Activated CD8-positive, alpha-beta T cell treated with anti-CD3 and anti-CD28 coated beads for 36 hours (primary cell): ENCODE results near the gene EMB. TPM values are rescaled to one million over a fixed set of nuclear protein-coding genes. Genes with fewer than 3 reads are reported as not detected.
"Not testable (repeated sequence)": the region's sequence is repeated elsewhere in the genome, so short reads cannot be mapped to it uniquely, and the experiment has no call there.

Experiments
- ATAC-seq: fragments of 200-7000 bp; cut with Tn5 transposase; one replicate; pipeline ENCODE4 v1.10.0; 2021; ENCODE audit warnings: mild to moderate bottlenecking, moderate library complexity
- CTCF ChIA-PET: fragments of 350-600 bp; sonication (Branson Sonifier 250); formaldehyde crosslinking; loops from one replicate; lab custom pipeline; 2021; ENCODE audit warnings: antibody characterized with exemption; lab: Charles Lee
- POLR2A ChIA-PET: fragments of 350-600 bp; sonication (Branson Sonifier 250); formaldehyde crosslinking; loops from one replicate; lab custom pipeline; 2021; ENCODE audit warnings: antibody characterized with exemption; lab: Charles Lee
- DNase-seq: peaks from one replicate; pipeline ENCODE4 v3.0.0-alpha.2; 2020
- H3K27ac Mint-ChIP-seq: one replicate; pipeline ENCODE4 v1.8.0; 2021; ENCODE audit warnings: mild to moderate bottlenecking, mixed read lengths
- H3K27me3 Mint-ChIP-seq: one replicate; pipeline ENCODE4 v1.8.0; 2021; ENCODE audit warnings: mixed read lengths
- H3K36me3 Mint-ChIP-seq: one replicate; pipeline ENCODE4 v1.8.0; 2021; ENCODE audit warnings: low read depth, mixed read lengths
- H3K4me1 Mint-ChIP-seq: one replicate; pipeline ENCODE4 v1.8.0; 2021; ENCODE audit warnings: low read depth, mixed read lengths
- H3K4me3 Mint-ChIP-seq: one replicate; pipeline ENCODE4 v1.8.0; 2021; ENCODE audit warnings: mild to moderate bottlenecking, moderate library complexity, mixed read lengths
- H3K9me3 Mint-ChIP-seq: one replicate; pipeline ENCODE4 v1.8.0; 2021; ENCODE audit warnings: mixed read lengths
- CTCF ChIP-seq: fragments of 200-600 bp; IDR thresholded peaks from one replicate; pipeline ENCODE4 v1.8.0; 2022; ENCODE audit warnings: antibody characterized with exemption, mild to moderate bottlenecking
- intact Hi-C: fragments of 100-400 bp; cut with micrococcal nuclease; formaldehyde crosslinking; loops from one replicate; pipeline ENCODE4 v1.10.0; 2022
- total RNA-seq, 2 experiments: library from RNA; stranded (reverse); gene quantifications; one replicate each; pipeline ENCODE4 v1.2.3, GENCODE V29; 2021

EMB gene
- total RNA-seq, 2 experiments from 2014 or later, result 55.7 to 67.1 TPM

- intact Hi-C loops, result no loop called here
- H3K27ac Mint-ChIP-seq, result no peak overlapping the region
- H3K4me1 Mint-ChIP-seq, result peaks cover 25% of the 10 kb centered on the region
- H3K27me3 Mint-ChIP-seq, result no peaks in the 10 kb centered on the region
- ATAC-seq (no peak), DNase-seq (no peak)
- H3K4me3 Mint-ChIP-seq, result no peak overlapping the region
- POLR2A ChIA-PET, result no interaction called here
- TF ChIP-seq CTCF, result no peak
- H3K9me3 Mint-ChIP-seq, result peaks cover 27% of the 10 kb centered on the region
- peaks cover 33% of the 10 kb centered on the region for H3K36me3 Mint-ChIP-seq
- CTCF ChIA-PET, result no interaction called here
Measured at GRCh38 chr5:50365426-50366251, 75.4 kb downstream of the EMB start.

GRCh38 chr5:50364535-50365309 lies 76.4 kb downstream of the EMB start:
- H3K36me3 Mint-ChIP-seq, result peaks cover 25% of the 10 kb centered on the region
- H3K4me3 Mint-ChIP-seq, H3K27me3 Mint-ChIP-seq, intact Hi-C loops, CTCF ChIA-PET, ATAC-seq, POLR2A ChIA-PET, DNase-seq: not testable (repeated sequence)
- peak overlapping the region; percentile 31 for H3K27ac Mint-ChIP-seq
- peaks cover 25% of the 10 kb centered on the region for H3K4me1 Mint-ChIP-seq
- H3K9me3 Mint-ChIP-seq, result peaks cover 19% of the 10 kb centered on the region

- Mint-ChIP-seq H3K27me3 (no peaks in the 10 kb centered on the region), H3K4me3 (no peak overlapping the region), H3K27ac (no peak overlapping the region), H3K4me1 (peaks cover 13% of the 10 kb centered on the region), H3K9me3 (peaks cover 1% of the 10 kb centered on the region), H3K36me3 (peaks cover 4% of the 10 kb centered on the region)
- ChIA-PET CTCF (no interaction called here), POLR2A (no interaction called here)
- TF ChIP-seq CTCF, result no peak
- intact Hi-C loops, result no loop called here
- no peak for ATAC-seq
- no peak for DNase-seq
Measured at GRCh38 chr5:50359187-50359586, 81.9 kb downstream of the EMB start.

- CTCF ChIA-PET, result interaction anchor here (0.6 kb wide), 1 partner anchor 100 kb away, joined by 3 read pairs; no protein-coding TSS in a partner anchor
- Mint-ChIP-seq H3K9me3 (no peaks in the 10 kb centered on the region), H3K36me3 (no peaks in the 10 kb centered on the region), H3K27me3 (no peaks in the 10 kb centered on the region), H3K4me1 (peaks cover 6% of the 10 kb centered on the region), H3K27ac (no peak overlapping the region), H3K4me3 (no peak overlapping the region)
- TF ChIP-seq CTCF, result no peak
- intact Hi-C loops, result no loop called here
- ATAC-seq (no peak), DNase-seq (no peak)
- POLR2A ChIA-PET, result no interaction called here
Measured at GRCh38 chr5:50352382-50352781, 88.7 kb downstream of the EMB start.

Other genes starting within 250 kb of the EMB start
- 10 to 100 TPM; 42.9 to 48.3 TPM for gene PARP8, start 225.3 kb upstream of the EMB start, total RNA-seq